HG03060 (cell line): ENCODE measurements around the gene PIK3CD.
"Not testable (repeated sequence)": the region's sequence is repeated elsewhere in the genome, so short reads cannot be mapped to it uniquely, and the experiment has no call there.

Experiments
- ATAC-seq: cut with Tn5 transposase; IDR thresholded peaks from one replicate; pipeline ENCODE4 v1.9.1; 2021; ENCODE audit warnings: low read depth, moderate number of reproducible peaks; ENCODE audit not compliant: unreplicated experiment

The PIK3CD gene

DNA sequence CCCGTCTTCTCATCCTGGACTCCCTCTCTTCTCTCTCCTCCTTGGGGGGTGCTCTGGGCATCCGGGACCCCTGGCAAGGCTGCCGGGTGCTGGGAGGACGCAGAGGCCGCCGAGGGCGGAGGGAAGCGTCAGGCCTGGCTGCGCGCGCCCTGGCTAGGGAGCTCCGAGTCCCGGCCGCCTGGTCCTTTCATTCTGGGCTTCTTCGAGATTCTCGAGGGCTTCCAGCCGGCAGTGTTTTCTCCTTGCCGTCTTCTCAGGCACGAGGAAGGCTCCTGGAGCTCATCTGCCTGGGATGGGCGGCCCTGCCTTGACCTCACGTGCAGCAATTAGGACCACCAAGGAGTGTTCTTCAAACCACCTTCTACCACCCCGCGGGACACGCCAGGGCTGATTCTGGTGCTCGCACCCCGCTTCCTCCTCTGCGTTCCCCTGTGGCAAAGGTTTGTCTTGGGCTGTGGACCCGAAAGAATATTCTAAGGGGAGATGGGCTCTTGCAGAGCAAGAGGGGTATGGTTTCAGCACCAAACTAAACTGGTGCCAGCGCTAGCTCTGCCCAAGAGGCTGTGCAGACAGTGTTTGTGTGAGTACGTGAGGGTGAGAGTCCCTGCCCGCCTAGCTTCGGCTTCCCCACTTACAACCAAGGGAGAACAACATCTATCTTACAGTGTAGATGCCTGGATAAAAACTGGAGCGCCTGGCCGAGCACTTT is 36.5 kb downstream of the PIK3CD start:
- ATAC-seq: no peak

GRCh38 chr1:9688599-9688998 is 37.1 kb downstream of the PIK3CD start:
- no peak for ATAC-seq

- ATAC-seq: no peak
These were observed 37.6 kb downstream of the PIK3CD start for GRCh38 chr1:9689011-9689706.

DNA sequence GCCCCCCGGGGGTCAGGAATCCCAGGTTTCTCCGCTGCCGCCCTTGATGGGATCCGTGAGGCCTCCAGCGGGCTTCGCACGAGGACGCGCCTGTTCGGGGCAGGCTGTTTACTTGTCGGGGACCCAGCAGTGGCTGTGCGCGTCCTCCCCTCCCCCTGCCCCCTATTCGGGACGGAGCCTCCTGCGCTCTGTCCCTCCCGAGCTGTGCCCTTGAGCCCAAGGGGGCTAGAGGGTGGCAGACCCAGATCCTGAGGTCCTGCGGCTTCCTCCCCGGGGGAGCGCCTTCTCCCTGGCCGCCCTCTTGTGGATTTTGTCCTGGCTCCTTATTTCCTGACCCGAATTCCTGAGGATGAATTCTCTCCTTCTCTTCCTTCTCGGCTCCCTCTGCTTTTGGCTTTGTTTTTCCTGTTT is 38.4 kb downstream of the PIK3CD start:
- no peak for ATAC-seq

DNA sequence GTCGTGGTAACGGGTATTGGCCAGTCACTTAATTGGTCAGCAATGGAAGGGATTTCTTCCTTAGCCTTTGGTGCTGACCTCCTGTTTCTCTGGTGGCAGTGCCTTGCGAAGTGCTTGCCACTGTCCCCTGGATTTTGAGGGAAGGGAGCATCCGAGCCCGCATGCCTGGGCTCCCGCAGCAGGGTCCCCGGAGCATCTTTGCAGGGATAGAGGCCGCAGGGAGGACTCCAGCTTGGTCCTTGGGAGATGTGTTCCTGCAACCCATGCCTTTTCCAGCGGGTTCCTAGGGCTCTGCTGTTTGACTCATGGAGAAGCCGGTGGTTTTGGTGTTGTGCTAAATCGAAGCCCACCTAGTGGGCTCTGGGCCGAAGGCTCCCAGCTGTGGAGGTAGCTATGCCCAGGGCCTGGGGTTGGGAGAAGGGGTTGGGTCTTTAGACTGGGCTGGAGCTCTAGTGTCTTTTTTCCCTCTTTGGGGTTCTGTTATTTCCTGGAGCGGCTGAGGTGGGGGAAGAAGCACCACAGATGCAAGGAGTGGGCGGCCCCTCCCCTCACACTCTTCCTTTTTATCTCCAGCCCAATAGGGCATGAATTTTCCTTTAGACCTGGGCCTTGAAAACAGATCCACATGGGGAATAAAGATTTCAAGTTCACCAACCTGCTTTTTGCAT is 39.0 kb downstream of the PIK3CD start:
- ATAC-seq: no peak

- no peak for ATAC-seq
These were observed 39.5 kb downstream of the PIK3CD start for GRCh38 chr1:9691108-9691445.

DNA sequence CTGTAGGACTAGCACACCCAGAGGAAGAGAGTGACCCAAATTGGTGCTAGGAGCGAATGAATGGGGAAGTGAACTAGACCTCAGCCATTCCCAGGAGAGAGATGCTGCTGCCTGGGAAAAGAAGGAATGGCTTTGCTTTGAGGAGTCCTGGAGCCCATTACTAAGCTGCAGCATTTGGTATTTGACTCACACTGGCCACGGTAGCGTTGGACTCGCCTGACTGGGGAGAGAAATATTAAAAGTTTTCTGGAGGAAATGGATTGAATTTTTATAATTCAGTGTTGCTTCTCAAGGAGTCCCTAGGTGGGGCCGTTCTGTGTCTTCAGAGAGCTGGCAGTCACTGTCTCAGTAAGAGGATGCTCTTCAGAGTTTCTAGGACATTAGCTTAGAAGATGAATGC is 40.2 kb downstream of the PIK3CD start:
- ATAC-seq: no peak

DNA sequence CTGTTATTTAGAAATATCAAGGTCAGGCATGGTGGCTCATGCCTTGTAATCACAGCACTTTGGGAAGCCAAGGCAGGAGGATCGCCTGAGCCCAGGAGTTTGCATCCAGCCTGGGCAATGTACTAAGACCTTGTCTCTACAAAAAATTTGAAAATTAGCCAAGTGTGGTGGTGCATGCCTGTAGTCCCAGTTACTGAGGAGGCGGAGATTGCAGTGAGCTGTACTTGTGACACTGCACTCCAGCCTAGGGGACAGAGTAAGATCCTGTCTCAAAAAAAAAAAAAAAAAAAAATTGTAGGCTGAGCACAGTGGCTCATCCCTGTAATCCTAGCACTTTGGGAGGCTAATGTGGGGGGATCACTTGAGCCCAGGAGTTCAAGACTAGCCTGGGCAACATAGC is 45.3 kb downstream of the PIK3CD start:
- no peak for ATAC-seq

DNA sequence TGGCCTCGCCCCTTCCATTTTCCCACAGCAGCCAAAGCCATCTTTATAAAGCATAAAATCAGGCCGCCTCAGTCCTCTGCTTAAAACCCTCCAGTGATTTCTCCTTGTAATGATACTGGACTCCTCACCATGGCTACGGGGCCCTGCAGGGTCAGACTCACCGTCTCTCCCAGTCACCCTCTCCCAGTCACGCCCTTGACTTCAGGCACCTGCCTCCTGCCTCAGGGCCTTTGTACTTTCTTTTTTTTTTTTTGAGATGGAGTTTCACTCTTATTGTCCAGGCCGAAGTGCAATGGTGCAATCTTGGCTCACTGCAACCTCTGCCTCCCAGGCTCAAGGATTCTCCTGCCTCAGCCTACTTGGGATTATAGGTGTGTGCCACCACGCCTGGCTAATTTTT is 47.8 kb downstream of the PIK3CD start:
- ATAC-seq: no peak

DNA sequence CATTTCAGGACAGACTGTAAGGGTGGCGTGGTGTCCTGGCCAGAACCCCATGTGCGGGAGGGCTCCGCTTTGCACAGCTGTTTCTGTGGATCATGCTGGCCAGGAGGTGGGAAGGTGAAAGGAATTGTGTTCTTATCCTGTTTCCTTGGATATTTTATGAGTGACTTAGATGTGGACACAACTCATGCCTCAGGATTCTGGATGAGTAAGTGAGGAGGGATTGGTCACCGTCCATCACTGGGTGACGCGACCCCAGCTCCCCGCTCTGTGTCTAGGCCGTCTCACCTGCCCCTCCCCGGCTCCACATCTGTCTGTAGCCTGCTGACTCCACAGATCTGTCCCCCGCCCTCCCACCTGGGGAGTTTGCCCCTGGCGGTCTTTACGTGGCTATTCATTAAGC is 48.8 kb downstream of the PIK3CD start:
- no peak for ATAC-seq

DNA sequence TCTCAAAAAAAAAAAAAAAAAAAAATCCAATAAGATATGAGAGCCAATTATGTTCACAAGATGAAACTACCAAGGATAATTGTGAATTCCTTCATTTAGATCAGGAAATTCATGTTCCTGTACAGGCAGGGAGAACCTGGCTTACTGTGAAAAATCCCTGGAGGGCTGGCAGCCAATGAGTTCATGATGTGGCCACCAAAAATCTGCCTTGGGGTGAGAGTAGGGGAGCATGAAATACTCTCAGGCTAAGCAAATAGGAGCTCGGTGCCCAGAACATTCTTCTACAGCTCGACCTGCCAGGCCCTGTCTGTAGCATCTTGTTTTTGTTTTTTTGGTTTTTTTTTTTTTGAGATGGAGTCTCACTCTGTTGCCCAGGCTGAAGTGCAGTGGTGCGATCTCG is 50.1 kb downstream of the PIK3CD start:
- no peak for ATAC-seq

GRCh38 chr1:9703165-9703509 is 51.6 kb downstream of the PIK3CD start:
- no peak for ATAC-seq

GRCh38 chr1:9703681-9704080 is 52.1 kb downstream of the PIK3CD start:
- no peak for ATAC-seq

GRCh38 chr1:9705337-9706093 is 54.0 kb downstream of the PIK3CD start:
- no peak for ATAC-seq

DNA sequence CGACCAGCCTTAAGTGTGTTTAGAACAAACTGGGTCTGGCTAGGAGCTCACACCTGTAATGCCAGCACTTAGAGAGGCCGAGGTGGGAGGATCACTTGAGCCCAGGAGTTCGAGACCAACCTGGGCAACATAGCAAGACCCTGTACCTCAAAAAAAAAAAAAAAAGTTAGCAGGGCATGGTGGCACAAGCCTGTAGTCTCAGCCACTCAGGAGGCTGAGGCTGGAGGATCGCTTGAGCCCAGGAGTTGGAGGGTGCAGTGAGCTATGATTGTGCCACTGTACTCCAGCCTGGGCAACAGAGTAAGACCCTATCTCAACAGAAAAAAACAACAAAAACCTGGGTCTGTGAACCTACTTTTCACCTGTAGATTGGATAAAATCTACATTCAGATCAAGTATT is 54.6 kb downstream of the PIK3CD start:
- ATAC-seq: no peak

- no peak for ATAC-seq
These were observed 58.5 kb downstream of the PIK3CD start for GRCh38 chr1:9710037-9710436.

DNA sequence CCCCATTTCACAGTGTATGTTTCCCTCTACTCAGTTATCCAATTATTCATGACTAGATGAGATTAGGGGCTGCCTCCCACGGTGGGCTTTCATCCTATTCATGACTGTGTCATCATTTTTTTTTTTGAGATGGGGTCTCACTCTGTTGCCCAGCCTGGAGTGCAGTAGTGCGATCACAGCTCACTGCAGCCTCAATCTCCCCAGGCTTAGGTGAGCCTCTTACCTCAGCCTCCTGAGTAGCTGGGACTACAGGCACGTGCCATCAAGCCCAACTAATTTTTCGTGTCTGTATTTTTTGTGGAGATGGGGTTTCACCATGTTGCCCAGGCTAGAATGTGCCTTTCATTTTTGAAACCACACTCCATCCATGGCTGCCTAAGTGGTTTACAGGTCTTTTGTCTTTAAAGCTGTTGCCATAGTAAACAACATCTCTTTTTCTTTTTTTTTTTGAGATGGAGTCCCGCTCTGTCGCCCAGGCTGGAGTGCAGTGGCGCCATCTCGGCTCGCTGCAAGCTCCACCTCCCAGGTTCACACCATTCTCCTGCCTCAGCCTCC is 60.0 kb downstream of the PIK3CD start:
- ATAC-seq: no peak

GRCh38 chr1:9712767-9713166 is 61.2 kb downstream of the PIK3CD start:
- ATAC-seq: not testable (repeated sequence)

- no peak for ATAC-seq
These were observed 62.8 kb downstream of the PIK3CD start for GRCh38 chr1:9714257-9714718.

GRCh38 chr1:9715536-9716226 is 64.2 kb downstream of the PIK3CD start:
- no peak for ATAC-seq
